Measurements from ENCODE around the gene TMPRSS7. TPM values are rescaled to one million over a fixed set of nuclear protein-coding genes. Genes with fewer than 3 reads are reported as not detected.
"Not testable (repeated sequence)": the region's sequence is repeated elsewhere in the genome, so short reads cannot be mapped to it uniquely, and the experiment has no call there.

Gene TMPRSS7
- total RNA-seq, 1 donor from 2014 or later = not detected

GRCh38 chr3:112048911-112049310 is 14.4 kb downstream of the TMPRSS7 start:
- no peaks in the 10 kb centered on the region for H3K36me3 Mint-ChIP-seq (ENCODE audit: low read depth)
- H3K4me3 Mint-ChIP-seq (ENCODE audit: low read depth) = no peak overlapping the region
- intact Hi-C loops (cut with micrococcal nuclease) = loop anchor here (5.0 kb wide), 1 partner anchor 38 kb away; the partner anchor contains the start of gene C3orf52

DNA sequence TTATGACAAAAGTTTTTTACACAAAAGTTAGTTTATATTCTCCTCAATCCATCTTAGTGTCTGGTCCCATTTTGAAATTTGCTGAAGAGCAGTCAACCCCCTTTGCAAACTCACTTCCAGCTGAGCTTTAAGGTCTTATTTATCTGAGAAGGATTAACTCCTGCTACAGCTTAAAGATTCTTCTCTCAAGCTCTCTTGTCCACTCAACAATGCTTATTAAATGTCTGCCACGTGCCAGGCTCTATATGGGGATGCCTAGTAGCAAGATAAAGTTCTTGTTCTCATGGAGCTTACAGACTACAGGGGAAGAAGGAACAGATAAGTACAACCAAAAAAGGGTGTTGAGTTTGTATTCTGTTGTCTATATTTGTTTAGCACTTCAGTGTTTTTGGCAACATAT is 18.7 kb downstream of the TMPRSS7 start:
- Mint-ChIP-seq H3K4me1 (ENCODE audit: low read depth) (peaks cover 31% of the 10 kb centered on the region), H3K9me3 (no peaks in the 10 kb centered on the region), H3K27me3 (ENCODE audit: low read depth) (peaks cover 3% of the 10 kb centered on the region), H3K36me3 (ENCODE audit: low read depth) (no peaks in the 10 kb centered on the region), H3K27ac (no peak overlapping the region), H3K4me3 (ENCODE audit: low read depth) (no peak overlapping the region)
- no peak for DNase-seq (ENCODE audit: low spot score)
- intact Hi-C loops (cut with micrococcal nuclease) = no loop called here

More at GRCh38 chr3:112048911-112049310, 14.4 kb downstream of the TMPRSS7 start:
- H3K27ac Mint-ChIP-seq = no peak overlapping the region
- H3K9me3 Mint-ChIP-seq = no peaks in the 10 kb centered on the region
- peaks cover 9% of the 10 kb centered on the region for H3K4me1 Mint-ChIP-seq (ENCODE audit: low read depth)
- peaks cover 3% of the 10 kb centered on the region for H3K27me3 Mint-ChIP-seq (ENCODE audit: low read depth)
- DNase-seq (ENCODE audit: low spot score) = no peak

DNA sequence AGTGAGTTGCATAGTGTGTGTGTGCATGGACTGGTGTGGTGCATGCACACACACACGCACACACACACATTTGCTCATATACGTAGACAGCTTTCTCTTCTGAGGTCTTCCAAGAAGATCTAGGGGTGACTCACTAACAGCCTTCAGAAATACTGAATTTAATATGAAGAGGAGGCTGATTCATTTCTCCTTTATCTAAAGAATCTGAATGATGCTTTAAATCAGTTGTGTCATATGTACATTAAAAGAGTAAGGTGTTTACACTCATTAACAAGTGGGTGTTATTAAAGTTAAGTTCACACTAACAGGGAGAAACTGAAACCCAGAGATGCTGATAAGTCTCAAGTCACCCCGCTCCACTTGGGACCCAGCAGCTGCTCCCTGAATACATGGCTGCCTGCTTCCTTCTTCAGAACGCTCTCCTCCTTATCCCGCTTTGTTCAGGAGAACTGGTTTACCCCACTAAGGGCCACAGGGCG is 22.0 kb downstream of the TMPRSS7 start:
- no peak for DNase-seq (ENCODE audit: low spot score)
- intact Hi-C loops (cut with micrococcal nuclease) = loop anchor here (1.0 kb wide), 1 partner anchor 19 kb away; no protein-coding TSS in a partner anchor
- Mint-ChIP-seq H3K27me3 (ENCODE audit: low read depth) (peaks cover 3% of the 10 kb centered on the region), H3K27ac (peak overlapping the region; percentile 15), H3K9me3 (no peaks in the 10 kb centered on the region), H3K4me1 (ENCODE audit: low read depth) (peaks cover 31% of the 10 kb centered on the region), H3K36me3 (ENCODE audit: low read depth) (no peaks in the 10 kb centered on the region), H3K4me3 (ENCODE audit: low read depth) (peak overlapping the region; percentile 0)

DNA sequence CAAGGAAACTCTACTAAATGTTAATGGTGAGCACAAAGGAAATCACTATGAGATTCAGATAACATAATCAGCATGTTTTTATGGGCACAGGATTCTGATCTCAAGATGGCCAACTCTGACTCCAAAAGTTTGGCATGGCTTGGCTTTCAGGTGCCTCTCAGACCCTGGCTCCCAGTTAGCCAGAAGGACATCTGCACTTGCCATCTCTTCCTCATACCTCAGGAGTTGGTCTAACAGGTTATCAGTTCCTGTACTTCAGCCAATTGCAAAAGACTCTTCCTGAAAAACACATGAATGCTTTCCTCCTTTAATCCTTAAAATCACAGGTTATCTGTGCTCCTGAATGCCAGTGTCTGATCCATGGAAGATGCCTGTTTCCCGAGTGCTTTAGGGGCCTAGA is 25.0 kb downstream of the TMPRSS7 start:
- intact Hi-C loops (cut with micrococcal nuclease) = no loop called here

GRCh38 chr3:112061152-112061551 is 26.6 kb downstream of the TMPRSS7 start:
- intact Hi-C loops (cut with micrococcal nuclease) = no loop called here
- Mint-ChIP-seq H3K4me1 (ENCODE audit: low read depth) (peaks cover 17% of the 10 kb centered on the region), H3K9me3 (no peaks in the 10 kb centered on the region)

More for the DNA sequence above, 25.0 kb downstream of the TMPRSS7 start:
- H3K36me3 Mint-ChIP-seq (ENCODE audit: low read depth) = no peaks in the 10 kb centered on the region
- H3K27me3 Mint-ChIP-seq (ENCODE audit: low read depth) = no peaks in the 10 kb centered on the region
- no peaks in the 10 kb centered on the region for H3K9me3 Mint-ChIP-seq
- no peak for DNase-seq (ENCODE audit: low spot score)
- H3K4me3 Mint-ChIP-seq (ENCODE audit: low read depth) = no peak overlapping the region
- H3K4me1 Mint-ChIP-seq (ENCODE audit: low read depth) = peaks cover 23% of the 10 kb centered on the region
- no peak overlapping the region for H3K27ac Mint-ChIP-seq

DNA sequence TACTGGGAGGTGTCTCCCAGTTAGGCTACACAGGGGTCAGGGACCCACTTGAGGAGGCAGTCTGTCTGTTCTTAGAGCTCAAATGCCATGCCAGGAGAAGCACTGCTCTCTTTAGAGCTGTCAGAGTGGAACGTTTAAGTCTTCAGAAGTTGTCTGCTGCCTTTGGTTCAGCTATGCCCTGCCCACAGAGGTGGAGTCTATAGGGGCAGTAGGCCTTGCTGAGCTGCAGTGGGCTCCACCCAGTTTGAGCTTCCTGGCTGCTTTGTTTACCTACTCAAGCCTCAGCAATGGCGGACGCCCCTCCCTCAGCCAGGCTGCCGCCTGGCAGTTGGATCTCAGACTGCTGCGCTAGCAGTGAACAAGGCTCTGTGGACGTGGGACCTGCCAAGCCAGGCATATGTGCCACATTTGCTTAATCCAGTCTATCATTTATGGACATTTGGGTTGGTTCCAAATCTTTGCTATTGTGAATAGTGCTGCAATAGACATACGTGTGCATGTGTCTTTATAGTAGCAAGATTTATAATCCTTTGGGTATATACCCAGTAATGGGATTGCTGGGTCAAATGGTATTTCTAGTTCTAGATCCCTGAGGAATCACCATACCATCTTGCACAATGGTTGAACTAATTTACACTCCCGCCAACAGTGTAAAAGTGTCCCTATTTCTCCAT is 38.0 kb downstream of the TMPRSS7 start:
- Mint-ChIP-seq H3K27ac (peak overlapping the region; percentile 53), H3K4me1 (ENCODE audit: low read depth) (peaks cover 38% of the 10 kb centered on the region), H3K4me3 (ENCODE audit: low read depth) (peak overlapping the region; percentile 20), H3K9me3 (peaks cover 17% of the 10 kb centered on the region), H3K36me3 (ENCODE audit: low read depth) (peaks cover 11% of the 10 kb centered on the region)
- intact Hi-C loops (cut with micrococcal nuclease); H3K27me3 Mint-ChIP-seq (ENCODE audit: low read depth): not testable (repeated sequence)
- peak; percentile 75 for DNase-seq (ENCODE audit: low spot score)

More at GRCh38 chr3:112061152-112061551, 26.6 kb downstream of the TMPRSS7 start:
- Mint-ChIP-seq H3K27me3 (ENCODE audit: low read depth) (no peaks in the 10 kb centered on the region), H3K36me3 (ENCODE audit: low read depth) (no peaks in the 10 kb centered on the region), H3K4me3 (ENCODE audit: low read depth) (no peak overlapping the region), H3K27ac (no peak overlapping the region)
- DNase-seq (ENCODE audit: low spot score) = no peak

- H3K27me3 Mint-ChIP-seq (ENCODE audit: low read depth) = peaks cover 5% of the 10 kb centered on the region
- no peak for DNase-seq (ENCODE audit: low spot score)
- no peak overlapping the region for H3K4me3 Mint-ChIP-seq (ENCODE audit: low read depth)
- peaks cover 13% of the 10 kb centered on the region for H3K9me3 Mint-ChIP-seq
- H3K36me3 Mint-ChIP-seq (ENCODE audit: low read depth) = peaks cover 11% of the 10 kb centered on the region
- H3K4me1 Mint-ChIP-seq (ENCODE audit: low read depth) = peaks cover 49% of the 10 kb centered on the region
- intact Hi-C loops (cut with micrococcal nuclease) = no loop called here
- no peak overlapping the region for H3K27ac Mint-ChIP-seq
Measured at GRCh38 chr3:112074006-112074405, 39.5 kb downstream of the TMPRSS7 start.

- Mint-ChIP-seq H3K27me3 (ENCODE audit: low read depth) (peaks cover under 1% of the 10 kb centered on the region), H3K27ac (peak overlapping the region; percentile 74), H3K36me3 (ENCODE audit: low read depth) (peaks cover 8% of the 10 kb centered on the region), H3K4me1 (ENCODE audit: low read depth) (peaks cover 46% of the 10 kb centered on the region), H3K4me3 (ENCODE audit: low read depth) (peak overlapping the region; percentile 50), H3K9me3 (peaks cover 9% of the 10 kb centered on the region)
- intact Hi-C loops (cut with micrococcal nuclease) = loop anchor here (1.0 kb wide), 2 partner anchors 11 to 19 kb away; partner anchors contain the start of gene C3orf52
- DNase-seq (ENCODE audit: low spot score) = peak; percentile 46
Measured at GRCh38 chr3:112074616-112075497, 40.3 kb downstream of the TMPRSS7 start.

DNA sequence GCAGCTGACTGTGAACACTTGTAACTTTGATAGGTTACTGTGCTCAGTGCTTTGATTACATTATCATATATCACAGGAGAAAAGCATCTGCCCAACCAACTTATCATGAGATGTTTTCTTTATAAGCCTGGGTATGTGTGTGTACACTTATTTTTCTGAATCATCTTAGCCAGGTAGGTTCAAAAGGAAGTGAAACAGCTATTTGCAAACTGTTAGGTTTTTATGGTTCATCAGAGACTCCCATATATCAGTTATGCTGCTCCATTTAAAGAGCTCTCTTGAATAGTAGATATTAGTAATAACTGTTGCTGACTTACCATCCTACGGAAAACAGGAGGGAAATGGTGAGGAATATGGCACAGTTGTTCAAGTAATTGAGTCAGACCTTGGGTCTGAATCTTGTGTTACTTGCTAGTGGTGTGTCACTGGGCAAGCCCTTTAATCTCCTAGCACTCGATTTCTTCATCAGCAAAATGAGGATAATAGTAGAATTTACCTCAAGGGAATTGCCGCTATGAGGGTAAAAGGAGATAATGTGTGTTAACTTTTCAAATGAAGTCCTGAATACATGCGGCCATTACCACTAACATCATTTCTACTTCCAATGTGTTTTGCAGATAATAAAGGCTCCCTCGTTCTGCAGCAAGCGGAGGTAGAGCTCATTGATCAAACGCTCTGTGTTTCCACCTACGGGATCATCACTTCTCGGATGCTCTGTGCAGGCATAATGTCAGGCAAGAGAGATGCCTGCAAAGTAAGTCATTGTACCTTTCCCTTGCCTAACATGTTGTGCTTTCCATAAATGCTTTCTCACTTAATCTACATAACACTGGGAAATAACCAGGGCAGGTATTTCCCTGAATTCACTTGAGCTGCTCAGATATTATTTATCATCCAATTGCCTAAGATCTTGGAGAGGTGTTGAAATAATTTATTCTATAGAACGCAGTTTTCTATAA is 43.9 kb downstream of the TMPRSS7 start:
- Mint-ChIP-seq H3K4me3 (ENCODE audit: low read depth) (no peak overlapping the region), H3K4me1 (ENCODE audit: low read depth) (peaks cover 29% of the 10 kb centered on the region), H3K27ac (no peak overlapping the region), H3K36me3 (ENCODE audit: low read depth) (peaks cover 2% of the 10 kb centered on the region), H3K9me3 (no peaks in the 10 kb centered on the region), H3K27me3 (ENCODE audit: low read depth) (peaks cover 4% of the 10 kb centered on the region)
- intact Hi-C loops (cut with micrococcal nuclease) = no loop called here
- no peak for DNase-seq (ENCODE audit: low spot score)

GRCh38 chr3:112083239-112083638 is 48.7 kb downstream of the TMPRSS7 start:
- H3K9me3 Mint-ChIP-seq = no peaks in the 10 kb centered on the region
- no peak overlapping the region for H3K27ac Mint-ChIP-seq
- H3K4me1 Mint-ChIP-seq (ENCODE audit: low read depth) = peaks cover 33% of the 10 kb centered on the region
- intact Hi-C loops (cut with micrococcal nuclease) = no loop called here
- H3K27me3 Mint-ChIP-seq (ENCODE audit: low read depth) = peaks cover 6% of the 10 kb centered on the region
- DNase-seq (ENCODE audit: low spot score) = no peak
- H3K36me3 Mint-ChIP-seq (ENCODE audit: low read depth) = peaks cover 5% of the 10 kb centered on the region
- H3K4me3 Mint-ChIP-seq (ENCODE audit: low read depth) = no peak overlapping the region

GRCh38 chr3:112084980-112085705 is 50.6 kb downstream of the TMPRSS7 start:
- no peaks in the 10 kb centered on the region for H3K9me3 Mint-ChIP-seq
- peaks cover 35% of the 10 kb centered on the region for H3K4me1 Mint-ChIP-seq (ENCODE audit: low read depth)
- no peak overlapping the region for H3K27ac Mint-ChIP-seq
- peaks cover 6% of the 10 kb centered on the region for H3K27me3 Mint-ChIP-seq (ENCODE audit: low read depth)
- H3K36me3 Mint-ChIP-seq (ENCODE audit: low read depth) = peaks cover 5% of the 10 kb centered on the region
- no peak for DNase-seq (ENCODE audit: low spot score)
- intact Hi-C loops (cut with micrococcal nuclease) = loop anchor here (5.0 kb wide), 1 partner anchor 38 kb away; no protein-coding TSS in a partner anchor
- H3K4me3 Mint-ChIP-seq (ENCODE audit: low read depth) = peak overlapping the region; percentile 85
